NCI-H446 (cell line): ENCODE results near the gene ARHGEF10L.
"Not testable (repeated sequence)": the region's sequence is repeated elsewhere in the genome, so short reads cannot be mapped to it uniquely, and the experiment has no call there.

ENCODE experiments used
- DNase-seq, 2 experiments: peaks; one replicate each; lab custom pipeline; 2025; lab: John Stamatoyannopoulos, UW

Gene ARHGEF10L

DNA sequence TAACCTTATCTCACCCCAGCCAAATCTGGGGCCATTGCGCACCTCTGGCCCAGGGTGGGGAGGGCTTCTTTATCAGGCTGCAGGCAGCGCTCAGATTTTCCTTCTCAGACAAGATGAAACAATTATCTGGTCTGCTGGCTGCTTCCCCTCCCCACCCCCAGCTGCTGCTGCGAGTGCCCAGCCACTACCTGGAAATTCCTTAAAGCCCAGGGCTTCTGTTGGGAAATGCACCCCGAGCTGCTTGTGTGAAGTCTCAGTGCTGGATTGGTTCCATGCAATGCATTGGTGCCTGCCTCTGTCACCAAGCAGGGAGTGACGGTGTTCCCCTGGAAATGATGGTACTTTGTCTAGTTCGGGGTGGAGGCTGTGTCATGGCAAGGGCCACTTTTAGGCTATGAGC lies 197.1 kb downstream of the ARHGEF10L start:
- no peak for DNase-seq

DNA sequence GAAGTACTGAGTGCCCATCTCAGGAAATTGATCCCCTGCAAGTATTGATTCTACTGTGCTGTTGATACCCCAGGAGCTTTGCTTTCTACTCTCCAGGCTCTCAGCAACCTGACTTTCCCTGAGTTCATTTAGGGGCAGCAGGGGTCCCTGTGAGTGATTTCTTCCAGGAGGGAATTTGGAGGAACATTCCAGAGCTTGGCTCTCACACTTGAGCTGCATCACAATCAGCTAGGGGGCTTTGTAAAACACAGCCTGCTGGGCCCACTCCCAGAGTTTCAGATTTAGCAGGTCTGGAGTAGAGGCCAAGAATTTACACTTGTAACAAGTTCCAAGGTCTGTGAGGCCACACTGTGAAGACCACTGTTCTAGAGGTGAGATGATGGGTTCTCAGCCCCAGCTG lies 199.6 kb downstream of the ARHGEF10L start:
- no peak for DNase-seq

DNA sequence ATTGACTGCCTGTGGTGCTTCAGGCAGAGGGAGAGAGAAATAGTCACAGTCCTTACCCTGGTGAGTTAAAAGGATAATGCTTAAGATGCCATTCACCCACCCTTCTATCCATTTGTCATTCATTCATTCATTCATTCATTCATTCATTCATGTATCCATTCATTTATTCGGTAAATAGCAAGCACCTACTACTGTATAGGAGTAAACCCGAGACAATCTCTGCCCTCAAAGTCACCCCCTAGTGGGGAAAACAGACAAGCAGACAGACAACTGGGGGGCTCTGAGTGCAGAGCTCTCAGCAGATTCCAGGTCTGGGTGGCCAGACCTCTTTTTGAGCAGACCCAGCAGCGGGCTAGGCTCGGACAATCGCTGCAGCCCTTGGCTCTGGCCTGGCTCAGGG lies 201.6 kb downstream of the ARHGEF10L start:
- DNase-seq, result no peak

DNA sequence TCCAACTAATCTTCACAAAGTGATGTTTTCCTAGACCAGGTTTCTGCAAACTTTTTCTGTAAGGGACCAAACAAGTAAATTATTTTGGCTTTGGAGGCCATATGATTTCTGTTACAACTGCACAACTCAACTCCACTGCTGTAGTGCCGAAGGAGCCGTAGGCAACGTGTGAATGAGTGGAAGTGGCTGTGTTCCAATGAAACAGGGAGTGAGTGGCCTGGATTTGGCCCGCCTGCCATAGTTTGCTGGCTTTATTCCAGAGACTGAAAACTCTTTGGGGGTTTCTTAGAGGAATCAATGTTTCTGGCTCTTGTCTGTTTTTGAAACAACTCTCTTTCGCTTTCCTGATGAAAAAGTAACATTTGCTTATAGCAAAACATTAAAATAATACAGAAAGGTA lies 203.1 kb downstream of the ARHGEF10L start:
- peak; percentile 73 to 90 for DNase-seq

DNA sequence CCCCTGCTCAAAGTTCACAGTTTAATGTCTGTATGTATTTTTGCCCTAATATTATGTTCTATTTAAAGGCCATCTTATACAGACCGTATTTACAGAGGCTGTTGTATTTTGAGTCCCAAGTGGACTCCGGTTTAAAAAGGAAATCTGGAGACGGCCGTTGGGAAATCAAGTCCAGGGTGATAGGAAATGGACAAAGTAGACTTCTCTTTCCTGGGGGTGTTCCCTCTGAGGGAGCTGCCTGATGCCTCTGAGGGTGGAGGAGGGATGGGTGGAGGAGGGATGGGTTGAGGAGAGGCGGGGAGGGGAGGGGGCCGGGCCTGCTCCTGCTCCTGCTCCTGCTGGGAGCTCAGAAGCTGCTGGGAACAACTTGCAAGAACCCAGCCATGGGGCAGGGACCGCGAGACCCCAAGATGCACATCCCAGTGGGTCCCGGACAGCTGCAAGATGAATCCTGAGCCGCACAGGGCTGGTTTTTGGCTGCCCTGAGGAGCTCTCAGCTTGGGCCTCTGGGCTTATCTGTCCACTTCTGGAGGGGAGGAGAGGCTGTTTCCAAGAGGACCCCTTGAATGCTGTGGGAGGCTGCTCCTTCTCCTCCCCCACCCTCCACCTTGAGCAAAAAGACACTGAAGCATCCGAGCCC lies 203.6 kb downstream of the ARHGEF10L start:
- no peak for DNase-seq

DNA sequence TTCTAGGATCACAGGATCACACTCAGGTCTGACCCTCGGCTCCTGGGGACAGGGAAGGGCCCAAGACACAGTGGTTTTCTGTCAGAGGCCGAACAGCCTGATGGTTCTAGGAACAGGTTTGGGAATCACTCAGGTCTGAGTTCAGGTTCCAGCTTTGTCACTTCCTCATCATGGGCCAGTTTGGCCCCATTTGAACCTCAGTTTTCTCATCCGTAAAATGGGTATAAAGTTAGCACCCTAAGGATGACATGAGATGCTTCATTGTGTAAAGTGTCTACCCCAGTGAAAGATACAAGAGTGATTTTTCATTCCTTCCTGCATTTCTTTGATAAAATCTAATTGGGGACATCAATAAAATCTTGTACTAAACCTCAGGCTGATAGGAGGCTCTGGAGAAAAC lies 204.4 kb downstream of the ARHGEF10L start:
- DNase-seq, result no peak

DNA sequence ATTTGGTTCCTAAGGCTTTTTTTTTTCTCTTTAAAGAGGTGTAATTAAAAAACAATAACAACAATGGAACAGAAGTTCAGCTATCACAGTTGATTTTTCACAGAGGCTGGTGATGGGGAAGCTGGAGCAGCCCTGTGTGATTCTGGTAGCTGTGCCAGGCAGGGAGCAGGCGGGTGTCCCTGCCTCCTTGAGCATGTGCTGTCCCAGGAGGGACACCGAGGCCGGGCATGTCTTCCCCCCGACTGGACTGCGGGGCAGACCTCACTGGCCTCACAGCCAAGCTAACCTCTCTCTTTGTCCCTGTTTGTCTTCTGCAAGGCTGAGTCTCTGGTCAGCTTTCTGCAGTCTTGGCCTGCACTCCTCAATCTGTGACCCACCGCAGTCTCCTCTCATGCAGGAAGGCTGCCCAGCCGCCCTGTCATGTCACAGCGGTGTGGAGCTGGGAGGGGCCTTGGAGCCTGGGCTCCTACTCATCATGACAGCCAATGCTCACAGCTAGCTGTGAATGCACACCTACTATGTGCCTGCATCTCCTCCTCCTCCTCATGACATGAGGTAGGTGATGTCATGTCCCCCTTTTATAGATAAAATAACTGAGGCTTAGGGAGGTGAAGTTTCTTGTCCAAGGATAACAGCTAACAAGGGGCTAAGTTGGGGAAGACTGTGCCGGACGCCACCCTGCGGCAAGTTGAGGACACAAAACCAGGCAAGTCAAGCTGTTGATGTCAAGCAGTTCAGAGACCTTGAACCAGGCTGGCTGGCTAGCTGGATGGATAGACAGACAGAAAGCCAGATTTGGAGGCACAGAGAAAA lies 205.4 kb downstream of the ARHGEF10L start:
- no peak for DNase-seq

DNA sequence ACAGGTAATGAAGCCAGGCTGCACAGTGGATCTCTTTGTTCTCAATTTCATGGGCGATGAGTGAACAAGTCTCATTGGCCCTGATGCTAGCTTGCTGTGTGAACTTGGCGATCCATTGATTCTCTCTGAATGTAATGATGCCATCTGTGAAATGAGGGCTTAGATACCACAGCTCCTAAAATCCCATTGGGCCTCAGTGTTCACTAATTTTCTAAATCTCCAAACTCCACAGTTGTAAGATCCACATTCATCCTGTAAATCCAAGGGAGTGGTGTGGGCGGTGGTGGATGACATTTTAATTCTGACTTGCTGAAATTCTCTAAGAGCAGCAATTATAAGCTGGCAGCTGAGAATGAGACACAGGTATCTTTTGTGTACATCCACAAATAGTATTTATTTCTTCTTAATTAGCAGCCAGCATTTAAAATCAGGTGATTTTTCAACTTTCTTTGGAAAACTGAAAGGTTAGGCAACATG lies 206.0 kb downstream of the ARHGEF10L start:
- DNase-seq, result peak in 1 of 2 experiments; percentile 53

DNA sequence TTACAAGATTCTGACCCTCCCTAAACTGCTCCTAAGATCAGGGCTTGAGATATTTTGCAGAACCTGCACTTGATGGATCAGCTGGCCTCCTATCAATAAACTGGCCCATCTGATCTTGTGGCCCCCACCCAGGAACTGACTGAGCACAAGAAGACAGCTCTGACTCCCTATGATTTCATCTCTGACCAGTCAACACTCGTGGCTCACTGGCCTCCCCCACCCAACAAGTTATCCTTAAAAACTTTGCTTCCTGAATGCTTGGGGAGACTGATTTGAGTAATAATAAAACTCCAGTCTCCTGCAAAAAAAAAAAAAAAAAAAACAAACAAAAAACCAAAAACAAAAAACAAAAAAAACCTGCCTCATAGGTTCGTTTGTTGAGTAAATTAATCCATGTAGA lies 206.8 kb downstream of the ARHGEF10L start:
- DNase-seq, result not testable (repeated sequence)

DNA sequence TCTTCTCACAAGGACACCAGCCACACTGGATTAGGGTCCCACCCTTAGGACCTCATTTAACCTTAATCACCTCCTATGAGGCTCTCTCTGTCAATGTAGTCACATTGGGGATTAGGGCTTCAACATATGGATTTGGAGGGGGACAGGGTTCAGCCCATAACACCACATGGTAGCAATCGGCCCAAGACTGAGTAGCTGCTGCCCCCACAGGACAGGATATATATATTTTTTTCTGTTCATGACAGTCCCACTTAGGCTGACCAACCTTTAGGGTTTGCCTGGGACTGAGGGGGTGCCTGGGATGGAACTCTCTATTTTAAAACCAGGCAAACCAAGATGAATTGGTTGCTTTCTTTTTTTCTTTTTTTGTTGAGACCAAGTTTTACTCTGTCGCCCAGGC lies 207.4 kb downstream of the ARHGEF10L start:
- no peak for DNase-seq
